A673 (cell line): ENCODE data around the gene CHAF1A.

Experiments
- EZH2 ChIP-seq: fragments of 200-600 bp; sonication (generic); IDR thresholded peaks from 2 replicates; pipeline ENCODE4 v1.6.1; 2017; ENCODE audit warnings: borderline replicate concordance, low read depth, mild to moderate bottlenecking, mixed read lengths, antibody characterized with exemption, low read length; ENCODE audit not compliant: poor library complexity, severe bottlenecking
- TF ChIP-seq, protein P1 (sequence below): fragments of 300-800, 200-600 bp; sonication (generic); conservative IDR thresholded peaks from 2 replicates; pipeline ENCODE4 v1.5.1; 2017; ENCODE audit warnings: low read depth, mild to moderate bottlenecking, antibody characterized with exemption, low read length, moderate library complexity, mixed read lengths

DNA sequence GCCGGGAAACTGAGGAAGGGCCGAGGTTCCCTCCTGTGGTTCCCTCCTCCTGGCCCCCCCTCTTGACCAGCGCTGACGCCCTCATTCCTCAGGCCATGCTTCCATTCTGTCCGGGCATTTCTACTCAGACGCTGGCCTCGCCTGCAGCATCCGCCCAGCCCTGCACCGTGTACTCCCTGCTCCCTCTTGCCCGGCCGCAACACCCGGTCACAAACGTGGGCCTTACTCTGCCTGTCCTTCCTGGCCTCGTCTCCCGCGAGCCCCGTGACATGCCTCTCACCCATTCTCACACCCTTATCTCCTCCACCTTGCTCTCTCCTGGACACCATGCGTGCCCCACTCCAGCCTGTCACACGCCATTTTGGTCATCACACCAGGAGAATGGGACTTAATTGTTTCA lies 80.9 kb downstream of the CHAF1A start:
- TF ChIP-seq, protein P1, sequence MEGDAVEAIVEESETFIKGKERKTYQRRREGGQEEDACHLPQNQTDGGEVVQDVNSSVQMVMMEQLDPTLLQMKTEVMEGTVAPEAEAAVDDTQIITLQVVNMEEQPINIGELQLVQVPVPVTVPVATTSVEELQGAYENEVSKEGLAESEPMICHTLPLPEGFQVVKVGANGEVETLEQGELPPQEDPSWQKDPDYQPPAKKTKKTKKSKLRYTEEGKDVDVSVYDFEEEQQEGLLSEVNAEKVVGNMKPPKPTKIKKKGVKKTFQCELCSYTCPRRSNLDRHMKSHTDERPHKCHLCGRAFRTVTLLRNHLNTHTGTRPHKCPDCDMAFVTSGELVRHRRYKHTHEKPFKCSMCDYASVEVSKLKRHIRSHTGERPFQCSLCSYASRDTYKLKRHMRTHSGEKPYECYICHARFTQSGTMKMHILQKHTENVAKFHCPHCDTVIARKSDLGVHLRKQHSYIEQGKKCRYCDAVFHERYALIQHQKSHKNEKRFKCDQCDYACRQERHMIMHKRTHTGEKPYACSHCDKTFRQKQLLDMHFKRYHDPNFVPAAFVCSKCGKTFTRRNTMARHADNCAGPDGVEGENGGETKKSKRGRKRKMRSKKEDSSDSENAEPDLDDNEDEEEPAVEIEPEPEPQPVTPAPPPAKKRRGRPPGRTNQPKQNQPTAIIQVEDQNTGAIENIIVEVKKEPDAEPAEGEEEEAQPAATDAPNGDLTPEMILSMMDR = no peak
- TF ChIP-seq EZH2 = no peak
